ENCODE results near the gene KIAA1210. TPM values are rescaled to one million over a fixed set of nuclear protein-coding genes. Genes with fewer than 3 reads are reported as not detected.

The KIAA1210 gene
- total and polyA plus RNA-seq, 11 donors: 0.02 to 0.14 (median 0.06) TPM; not detected in 6

DNA sequence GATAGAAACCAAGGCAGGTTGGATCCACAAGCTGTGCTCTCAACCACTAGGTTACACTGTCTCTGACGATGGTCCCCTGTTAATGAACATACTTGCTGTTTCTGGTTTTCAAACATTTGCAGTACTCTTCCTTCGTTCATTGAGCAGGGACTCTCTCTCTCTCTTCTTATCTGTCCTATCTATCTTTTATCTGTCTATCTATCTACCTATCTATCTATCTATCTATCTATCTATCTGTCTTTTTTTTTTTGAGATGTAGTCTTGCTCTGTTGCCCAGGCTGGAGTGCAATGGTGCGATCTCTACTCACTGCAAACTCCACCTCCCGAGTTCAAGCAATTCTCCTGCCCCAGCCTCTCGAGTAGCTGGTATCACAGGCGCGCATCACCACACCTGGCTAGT is 64.2 kb downstream of the KIAA1210 start:
- TF ChIP-seq POLR2A (IDR thresholded peaks at IDR 0.05): no peak
- TF ChIP-seq, protein P1, sequence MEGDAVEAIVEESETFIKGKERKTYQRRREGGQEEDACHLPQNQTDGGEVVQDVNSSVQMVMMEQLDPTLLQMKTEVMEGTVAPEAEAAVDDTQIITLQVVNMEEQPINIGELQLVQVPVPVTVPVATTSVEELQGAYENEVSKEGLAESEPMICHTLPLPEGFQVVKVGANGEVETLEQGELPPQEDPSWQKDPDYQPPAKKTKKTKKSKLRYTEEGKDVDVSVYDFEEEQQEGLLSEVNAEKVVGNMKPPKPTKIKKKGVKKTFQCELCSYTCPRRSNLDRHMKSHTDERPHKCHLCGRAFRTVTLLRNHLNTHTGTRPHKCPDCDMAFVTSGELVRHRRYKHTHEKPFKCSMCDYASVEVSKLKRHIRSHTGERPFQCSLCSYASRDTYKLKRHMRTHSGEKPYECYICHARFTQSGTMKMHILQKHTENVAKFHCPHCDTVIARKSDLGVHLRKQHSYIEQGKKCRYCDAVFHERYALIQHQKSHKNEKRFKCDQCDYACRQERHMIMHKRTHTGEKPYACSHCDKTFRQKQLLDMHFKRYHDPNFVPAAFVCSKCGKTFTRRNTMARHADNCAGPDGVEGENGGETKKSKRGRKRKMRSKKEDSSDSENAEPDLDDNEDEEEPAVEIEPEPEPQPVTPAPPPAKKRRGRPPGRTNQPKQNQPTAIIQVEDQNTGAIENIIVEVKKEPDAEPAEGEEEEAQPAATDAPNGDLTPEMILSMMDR (IDR thresholded peaks at IDR 0.05): no peak
- no peak for DNase-seq
- Histone ChIP-seq H3K27me3 (peaks cover 0 to 6% (median 0%) of the 10 kb centered on the region in 9 donors), H3K4me1 (peaks cover 0 to 6% (median 0%) of the 10 kb centered on the region in 12 donors), H3K4me3 (no peak overlapping the region), H3K9me3 (no peaks in the 10 kb centered on the region), H3K27ac (no peak overlapping the region), H3K36me3 (no peaks in the 10 kb centered on the region)
- 86 to 97% (median 90%) methylated on average over 7 of the region's 7 CpGs for WGBS, 4 donors
- intact Hi-C loops (cut with DNase I): no loop called here
- no peak for ATAC-seq

GRCh38 chrX:119062750-119063374 is 64.8 kb downstream of the KIAA1210 start:
- H3K9me3 ChIP-seq: no peaks in the 10 kb centered on the region
- no peak for DNase-seq
- H3K4me1 ChIP-seq: peaks cover 0 to 6% (median 0%) of the 10 kb centered on the region in 12 donors
- WGBS, 4 donors: 49 to 60% (median 54%) methylated on average over 6 of the region's 6 CpGs
- H3K27ac ChIP-seq: no peak overlapping the region
- peaks cover 0 to 6% (median 0%) of the 10 kb centered on the region in 9 donors for H3K27me3 ChIP-seq
- no peaks in the 10 kb centered on the region for H3K36me3 ChIP-seq
- TF ChIP-seq, protein P1 (IDR thresholded peaks at IDR 0.05): no peak
- TF ChIP-seq POLR2A (IDR thresholded peaks at IDR 0.05): no peak
- no peak for ATAC-seq
- H3K4me3 ChIP-seq: no peak overlapping the region
- intact Hi-C loops (cut with DNase I): no loop called here

DNA sequence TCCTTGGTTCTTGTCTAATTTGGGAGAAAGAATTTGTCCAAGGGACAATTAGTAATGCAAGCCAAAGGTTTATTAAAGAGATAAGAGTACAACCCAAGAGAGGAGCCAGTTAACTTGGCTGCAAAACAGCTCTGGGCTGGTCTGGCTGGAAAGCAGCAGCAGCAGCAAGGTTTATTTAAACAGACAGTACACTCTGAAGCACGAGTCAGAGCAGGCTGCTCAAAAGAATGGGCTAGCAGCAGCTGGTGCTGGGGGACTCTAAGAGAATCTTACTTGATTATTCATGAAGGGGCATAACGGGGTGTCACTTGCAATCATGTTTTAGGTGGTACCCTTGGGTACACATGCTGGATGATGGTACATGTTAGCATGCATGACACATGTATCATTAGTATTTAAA is 71.9 kb downstream of the KIAA1210 start:
- DNase-seq (peak in 3 of 5 donors; percentile 14 to 37 (median 35)), ATAC-seq (peak; percentile 55 to 87 (median 82))
- H3K4me3 ChIP-seq: no peak overlapping the region
- intact Hi-C loops (cut with DNase I): no loop called here
- peaks cover 0 to 17% (median 0%) of the 10 kb centered on the region in 12 donors for H3K4me1 ChIP-seq
- H3K27me3 ChIP-seq: peaks cover 0 to 13% (median 0%) of the 10 kb centered on the region in 9 donors
- H3K36me3 ChIP-seq: no peaks in the 10 kb centered on the region
- no peaks in the 10 kb centered on the region for H3K9me3 ChIP-seq
- TF ChIP-seq POLR2A (IDR thresholded peaks at IDR 0.05): no peak
- TF ChIP-seq, protein P1 (IDR thresholded peaks at IDR 0.05): no peak
- WGBS, 4 donors: 31 to 56% (median 43%) methylated on average over 2 of the region's 2 CpGs
- H3K27ac ChIP-seq: peak overlapping the region in 3 of 12 donors; percentile 19 to 35 (median 30)

- no peak for ATAC-seq
- TF ChIP-seq POLR2A (IDR thresholded peaks at IDR 0.05): no peak
- TF ChIP-seq, protein P1 (IDR thresholded peaks at IDR 0.05): no peak
- H3K9me3 ChIP-seq: no peaks in the 10 kb centered on the region
- H3K27me3 ChIP-seq: peaks cover 0 to 10% (median 0%) of the 10 kb centered on the region in 9 donors
- peaks cover 0 to 12% (median 1%) of the 10 kb centered on the region in 12 donors for H3K4me1 ChIP-seq
- H3K36me3 ChIP-seq: no peaks in the 10 kb centered on the region
- DNase-seq: no peak
- intact Hi-C loops (cut with DNase I): no loop called here
- H3K4me3 ChIP-seq: no peak overlapping the region
- no peak overlapping the region for H3K27ac ChIP-seq
- 83 to 100% (median 92%) methylated on average over 2 of the region's 2 CpGs for WGBS, 4 donors
Measured at GRCh38 chrX:119045884-119046283, 81.7 kb downstream of the KIAA1210 start.

Measured in heart left ventricle (tissue), 16 donors.